HEK293T (cell line): ENCODE measurements around the gene ENAH.

ENCODE experiments used
- CTCF ChIA-PET: fragments of 350-600 bp; formaldehyde crosslinking; extraction: SDS; loops from one replicate; lab custom pipeline; 2021; ENCODE audit warnings: antibody characterized with exemption, inconsistent platforms; lab: Yijun Ruan, JAX
- POLR2A ChIA-PET: fragments of 350-600 bp; formaldehyde crosslinking; extraction: SDS; loops from one replicate; lab custom pipeline; 2020; ENCODE audit warnings: antibody characterized with exemption, inconsistent platforms; lab: Yijun Ruan, JAX
- DNase-seq: peaks from one replicate; pipeline ENCODE4 v3.0.0; 2012; ENCODE audit warnings: mixed read lengths; ENCODE audit errors: extremely low spot score
- ARNT ChIP-seq: fragments of 450-650 bp; IDR thresholded peaks from 2 replicates; pipeline ENCODE4 v1.6.1; 2017; ENCODE audit warnings: mild to moderate bottlenecking
- BHLHE40 ChIP-seq: fragments of 450-650 bp; IDR thresholded peaks from 2 replicates; pipeline ENCODE4 v1.6.1; 2016; ENCODE audit warnings: mild to moderate bottlenecking, moderate library complexity, borderline replicate concordance
- CTBP1 ChIP-seq: fragments of 450-650 bp; IDR thresholded peaks from 2 replicates; pipeline ENCODE4 v1.6.1; 2016; ENCODE audit warnings: borderline replicate concordance
- ELF4 ChIP-seq: fragments of 450-650 bp; IDR thresholded peaks from 2 replicates; pipeline ENCODE4 v1.6.1; 2017; ENCODE audit warnings: antibody characterized with exemption
- FOXA1 ChIP-seq: fragments of 450-650 bp; IDR thresholded peaks from 2 replicates; pipeline ENCODE4 v1.6.1; 2016; ENCODE audit warnings: mild to moderate bottlenecking
- FOXK2 ChIP-seq: fragments of 450-650 bp; IDR thresholded peaks from 2 replicates; pipeline ENCODE4 v1.6.1; 2016; ENCODE audit warnings: mild to moderate bottlenecking
- FOXM1 ChIP-seq: fragments of 450-650 bp; IDR thresholded peaks from 2 replicates; pipeline ENCODE4 v1.6.1; 2017; ENCODE audit warnings: mild to moderate bottlenecking, borderline replicate concordance
- HDGF ChIP-seq: fragments of 450-650 bp; IDR thresholded peaks from 2 replicates; pipeline ENCODE4 v1.6.1; 2017; ENCODE audit warnings: antibody characterized with exemption, borderline replicate concordance
- L3MBTL2 ChIP-seq: fragments of 450-650 bp; conservative IDR thresholded peaks from 2 replicates; pipeline ENCODE4 v1.6.1; 2016; ENCODE audit warnings: mild to moderate bottlenecking
- LEF1 ChIP-seq: fragments of 450-650 bp; IDR thresholded peaks from 2 replicates; pipeline ENCODE4 v1.6.1; 2017; ENCODE audit warnings: mild to moderate bottlenecking, borderline replicate concordance
- NFRKB ChIP-seq: fragments of 450-650 bp; IDR thresholded peaks from 2 replicates; pipeline ENCODE4 v1.6.1; 2016; ENCODE audit warnings: mild to moderate bottlenecking, moderate library complexity
- SP1 ChIP-seq: fragments of 450-650 bp; IDR thresholded peaks from 2 replicates; pipeline ENCODE4 v1.6.1; 2017
- SUZ12 ChIP-seq: fragments of 450-650 bp; IDR thresholded peaks from 2 replicates; pipeline ENCODE4 v1.6.1; 2016; ENCODE audit warnings: mild to moderate bottlenecking
- TARDBP ChIP-seq: fragments of 450-650 bp; IDR thresholded peaks from 2 replicates; pipeline ENCODE4 v1.6.1; 2016
- ZNF384 ChIP-seq: fragments of 450-650 bp; IDR thresholded peaks from 2 replicates; pipeline ENCODE4 v1.6.1; 2016
- TF ChIP-seq, protein P1 (sequence below): fragments of 450-650 bp; IDR thresholded peaks from 2 replicates; pipeline ENCODE4 v1.6.1; 2016

Gene ENAH

DNA sequence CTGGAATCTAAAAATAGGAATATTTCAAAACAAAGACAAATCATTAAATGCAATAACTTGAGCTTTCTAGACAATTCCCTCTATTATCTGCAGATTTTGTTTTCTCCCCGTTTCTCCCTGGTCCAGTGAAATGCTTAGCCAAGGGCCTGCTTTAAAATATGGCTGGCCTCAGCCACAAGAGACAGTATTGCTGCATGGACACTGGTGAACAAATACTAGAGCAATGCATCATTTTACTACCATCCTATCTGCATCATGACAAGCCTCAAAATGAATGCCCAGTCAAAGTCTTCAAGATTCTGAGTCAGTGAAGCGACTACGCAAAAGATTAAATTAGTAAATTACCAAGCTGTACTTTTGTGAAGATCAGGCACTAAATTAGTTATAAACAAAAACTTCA, 80.5 kb downstream of the ENAH start:
- TF ChIP-seq ARNT (no peak), LEF1 (no peak), NFRKB (no peak), HDGF (no peak), BHLHE40 (no peak), SUZ12 (no peak)
- ChIA-PET POLR2A (no interaction called here), CTCF (interaction anchor here (1.3 kb wide), 1 partner anchor 8 kb away, joined by 3 read pairs; no protein-coding TSS in a partner anchor)
- DNase-seq = no peak

DNA sequence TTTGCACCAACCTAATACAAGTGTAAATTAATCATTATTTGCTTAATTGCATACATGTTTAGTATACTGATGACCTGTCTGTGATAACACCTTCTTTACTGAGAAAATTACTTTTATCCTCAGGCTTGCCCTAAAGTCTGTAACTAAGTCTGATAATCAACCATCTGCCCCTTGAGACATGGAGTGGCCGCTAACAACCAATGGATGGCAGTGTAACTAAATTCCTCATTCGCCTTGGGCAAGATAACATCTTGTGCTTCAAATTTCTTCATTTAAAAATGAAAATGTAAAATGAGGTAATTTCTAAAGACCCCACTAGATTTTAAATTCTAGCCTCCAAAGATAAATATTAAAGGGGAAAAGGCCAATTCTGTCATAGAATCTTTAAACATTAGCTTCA, 85.1 kb downstream of the ENAH start:
- ChIA-PET CTCF (interaction anchor here (2.3 kb wide), 1 partner anchor 12 kb away, joined by 10 read pairs; no protein-coding TSS in a partner anchor), POLR2A (interaction anchor here (2.5 kb wide), 1 partner anchor 85 kb away, joined by 10 read pairs; the partner anchor contains the start of gene ENAH)
- TF ChIP-seq ELF4 = peak; percentile 80; the same call in 1 of the 2 replicates
- TF ChIP-seq SP1 = no peak
- no peak for TF ChIP-seq ZNF384
- no peak for TF ChIP-seq ARNT
- no peak for TF ChIP-seq FOXK2
- DNase-seq = peak; percentile 43

DNA sequence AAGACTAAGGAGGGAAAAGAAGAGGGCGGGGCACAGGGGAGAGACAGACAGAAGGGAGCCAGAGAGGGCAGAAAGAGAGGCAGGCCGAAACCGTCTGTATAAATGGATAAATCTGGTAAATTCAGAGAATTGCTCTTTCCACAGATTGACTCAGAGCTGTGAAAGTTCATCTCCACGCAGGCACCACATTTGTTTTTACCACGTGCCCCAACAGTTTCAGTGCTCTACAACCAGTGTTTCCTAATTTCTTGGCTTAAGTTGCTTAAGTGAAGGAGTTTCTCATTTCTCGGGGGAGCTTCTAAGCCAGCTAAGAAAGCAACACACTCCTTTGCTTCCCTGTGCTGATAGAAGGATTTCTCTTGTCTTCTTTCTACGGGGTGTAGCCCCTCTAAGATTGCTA, 87.1 kb downstream of the ENAH start:
- ChIA-PET CTCF (interaction anchor here (0.7 kb wide), 3 partner anchors 16 to 152 kb away, joined by 3 to 7 read pairs (median 6); no protein-coding TSS in a partner anchor), POLR2A (interaction anchor here (0.6 kb wide), 1 partner anchor 48 kb away, joined by 3 read pairs; no protein-coding TSS in a partner anchor)
- no peak for DNase-seq
- TF ChIP-seq LEF1 (no peak), FOXK2 (no peak), TARDBP (no peak), BHLHE40 (no peak), L3MBTL2 (no peak), ARNT (no peak)
- TF ChIP-seq, protein P1, sequence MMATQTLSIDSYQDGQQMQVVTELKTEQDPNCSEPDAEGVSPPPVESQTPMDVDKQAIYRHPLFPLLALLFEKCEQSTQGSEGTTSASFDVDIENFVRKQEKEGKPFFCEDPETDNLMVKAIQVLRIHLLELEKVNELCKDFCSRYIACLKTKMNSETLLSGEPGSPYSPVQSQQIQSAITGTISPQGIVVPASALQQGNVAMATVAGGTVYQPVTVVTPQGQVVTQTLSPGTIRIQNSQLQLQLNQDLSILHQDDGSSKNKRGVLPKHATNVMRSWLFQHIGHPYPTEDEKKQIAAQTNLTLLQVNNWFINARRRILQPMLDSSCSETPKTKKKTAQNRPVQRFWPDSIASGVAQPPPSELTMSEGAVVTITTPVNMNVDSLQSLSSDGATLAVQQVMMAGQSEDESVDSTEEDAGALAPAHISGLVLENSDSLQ = no peak

DNA sequence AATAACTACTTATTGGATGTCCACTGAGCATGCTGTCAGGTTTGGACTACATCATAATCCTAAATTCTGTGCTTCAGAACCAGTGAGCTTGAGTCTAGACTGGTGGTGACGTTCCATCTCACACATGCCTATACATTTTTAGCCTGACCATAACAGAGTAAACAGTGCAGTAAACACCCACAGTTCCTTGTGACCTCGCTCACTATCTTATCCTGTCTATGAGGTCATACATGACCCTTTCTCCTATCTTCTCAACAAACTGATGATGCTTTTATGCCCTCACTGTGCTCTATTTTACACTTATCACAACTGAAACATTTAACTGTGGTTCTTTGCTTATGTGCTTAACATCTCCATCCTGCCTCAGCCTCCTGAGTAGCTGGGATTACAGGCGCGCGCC, 91.2 kb downstream of the ENAH start:
- no peak for DNase-seq
- CTCF ChIA-PET = no interaction called here
- TF ChIP-seq BHLHE40 = no peak
- no peak for TF ChIP-seq FOXA1
- no peak for TF ChIP-seq SUZ12
- no peak for TF ChIP-seq FOXK2
- POLR2A ChIA-PET = interaction anchor here (1.3 kb wide), 1 partner anchor 92 kb away, joined by 3 read pairs; the partner anchor contains the start of gene ENAH

DNA sequence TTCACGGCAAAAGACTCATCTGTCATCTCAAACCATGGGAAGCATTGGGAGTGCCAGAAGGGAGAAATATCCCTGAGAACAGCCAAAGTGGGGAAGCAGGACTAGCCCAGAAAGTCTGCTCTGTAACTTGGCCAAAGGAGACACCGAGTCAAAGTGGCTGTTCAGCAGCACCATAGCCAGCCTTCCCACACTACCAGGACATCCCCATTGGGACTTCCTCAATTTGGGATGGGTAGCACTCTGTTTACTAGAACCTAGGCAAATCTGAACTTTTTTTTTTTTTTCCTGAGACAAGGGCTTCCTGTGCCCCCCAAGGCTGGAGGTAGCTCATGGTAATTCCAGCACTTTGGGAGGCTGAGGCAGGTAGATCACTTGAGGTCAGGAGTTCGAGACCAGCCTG, 93.0 kb downstream of the ENAH start:
- DNase-seq = no peak
- POLR2A ChIA-PET = no interaction called here
- no peak for TF ChIP-seq L3MBTL2
- TF ChIP-seq FOXA1 = no peak
- TF ChIP-seq LEF1 = no peak
- no peak for TF ChIP-seq ELF4
- TF ChIP-seq SP1 = no peak
- TF ChIP-seq, protein P1 = no peak
- TF ChIP-seq BHLHE40 = no peak
- TF ChIP-seq CTBP1 = no peak
- CTCF ChIA-PET = no interaction called here

DNA sequence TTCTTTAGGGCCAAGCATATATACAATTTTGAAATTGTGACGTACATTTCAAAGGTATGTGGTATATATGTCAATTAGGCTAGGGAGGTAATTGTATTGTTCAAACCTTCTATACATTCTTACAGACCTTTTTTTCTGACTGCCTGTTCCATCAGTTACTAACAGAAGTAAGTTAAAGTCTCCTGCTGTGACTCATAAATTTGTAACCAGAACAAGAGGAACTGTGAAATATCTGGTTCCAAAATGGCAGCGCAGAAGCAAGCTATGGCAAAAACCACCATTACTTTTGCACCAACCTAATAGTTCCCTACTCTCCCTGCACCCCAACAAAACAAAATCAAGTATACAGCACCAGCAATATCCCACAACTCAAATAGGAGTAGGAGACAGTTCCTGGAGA, 93.6 kb downstream of the ENAH start:
- POLR2A ChIA-PET = no interaction called here
- no peak for DNase-seq
- CTCF ChIA-PET = no interaction called here
- TF ChIP-seq SP1 (no peak), ARNT (no peak), TARDBP (no peak), FOXM1 (no peak), FOXK2 (no peak), SUZ12 (no peak), FOXA1 (no peak), NFRKB (no peak), LEF1 (no peak), ZNF384 (no peak), L3MBTL2 (no peak), ELF4 (no peak), BHLHE40 (no peak), HDGF (no peak), CTBP1 (no peak)
- TF ChIP-seq, protein P1 = no peak

DNA sequence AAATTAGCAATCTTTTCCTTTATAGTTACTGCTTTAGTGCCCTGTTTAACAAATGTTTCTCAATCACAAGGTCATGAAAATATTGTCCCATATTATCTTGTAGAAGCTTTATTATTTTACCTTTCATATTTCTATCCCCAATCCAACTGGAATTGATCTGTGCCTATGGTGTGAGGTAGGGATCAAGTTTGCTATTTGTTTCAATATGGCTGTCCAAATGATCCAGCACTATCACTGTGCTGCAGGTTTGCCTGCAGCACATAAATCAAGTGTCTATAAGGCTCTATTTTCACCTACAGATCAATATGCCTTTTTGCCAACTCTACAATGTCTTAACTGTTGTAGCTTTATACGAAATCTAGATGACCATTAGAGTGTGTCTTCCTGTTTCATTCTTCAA, 96.2 kb downstream of the ENAH start:
- CTCF ChIA-PET = interaction anchor here (0.6 kb wide), 1 partner anchor 11 kb away, joined by 3 read pairs; no protein-coding TSS in a partner anchor
- DNase-seq = no peak
- no peak for TF ChIP-seq ARNT
- TF ChIP-seq ELF4 = no peak
- TF ChIP-seq TARDBP = no peak
- no peak for TF ChIP-seq FOXK2
- no peak for TF ChIP-seq FOXA1
- TF ChIP-seq CTBP1 = no peak
- TF ChIP-seq ZNF384 = no peak
- TF ChIP-seq SUZ12 = no peak
- TF ChIP-seq NFRKB = no peak
- no peak for TF ChIP-seq L3MBTL2
- no peak for TF ChIP-seq FOXM1
- TF ChIP-seq SP1 = no peak
- TF ChIP-seq HDGF = no peak
- POLR2A ChIA-PET = no interaction called here
